ENCODE results near the gene SLFN12.
A peak's percentile ranks its signal among the peaks of the same experiment; 100 is the strongest.
"Not testable (repeated sequence)": the region's sequence is repeated elsewhere in the genome, so short reads cannot be mapped to it uniquely, and the experiment has no call there.

Gene SLFN12

DNA sequence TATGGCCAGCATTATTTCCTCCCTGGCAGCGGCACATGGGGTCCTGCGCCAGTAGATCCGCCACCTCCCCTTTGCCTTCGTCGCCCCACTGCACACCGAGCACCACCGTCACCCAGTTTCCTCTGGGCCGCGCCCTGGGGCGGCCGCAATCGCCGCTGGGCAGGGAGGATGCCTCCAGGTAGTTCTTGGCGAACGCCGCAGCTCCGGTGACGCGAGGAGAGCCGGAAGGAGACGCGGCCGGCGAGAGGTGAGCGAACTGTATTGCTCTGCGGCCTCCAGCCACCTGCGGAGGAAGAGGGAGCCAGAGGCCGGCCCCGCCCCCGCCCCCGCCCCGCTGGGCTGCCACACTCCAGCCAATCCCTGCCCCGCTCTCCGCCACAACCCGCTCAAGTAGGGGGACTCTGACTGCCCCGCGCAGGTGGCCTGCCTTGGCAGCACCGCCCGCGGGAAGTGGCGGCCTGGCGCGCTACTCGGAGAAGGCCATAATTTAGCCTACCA is 28.1 kb upstream of the SLFN12 start:
- no peak for DNase-seq (ENCODE audit: low read depth in 2 of 2)
- TF ChIP-seq CTCF (IDR thresholded peaks at IDR 0.05; ENCODE audit: low read depth, low read length), result no peak
- H3K4me3 ChIP-seq (replicated peaks in 1 of 2; ENCODE audit: low read depth in 2 of 2, low read length in 2 of 2), result no peak overlapping the region

- not testable (repeated sequence) for DNase-seq (ENCODE audit: low read depth in 2 of 2); H3K4me3 ChIP-seq (replicated peaks in 1 of 2; ENCODE audit: low read depth in 2 of 2, low read length in 2 of 2)
These were observed 21.7 kb upstream of the SLFN12 start for GRCh38 chr17:35454035-35454434.

- no peak for TF ChIP-seq CTCF (IDR thresholded peaks at IDR 0.05; ENCODE audit: low read depth, low read length)
- no peak overlapping the region for H3K4me3 ChIP-seq (replicated peaks in 1 of 2; ENCODE audit: low read depth in 2 of 2, low read length in 2 of 2)
- no peak for DNase-seq (ENCODE audit: low read depth in 2 of 2)
These were observed 20.9 kb upstream of the SLFN12 start for GRCh38 chr17:35453171-35453570.

DNA sequence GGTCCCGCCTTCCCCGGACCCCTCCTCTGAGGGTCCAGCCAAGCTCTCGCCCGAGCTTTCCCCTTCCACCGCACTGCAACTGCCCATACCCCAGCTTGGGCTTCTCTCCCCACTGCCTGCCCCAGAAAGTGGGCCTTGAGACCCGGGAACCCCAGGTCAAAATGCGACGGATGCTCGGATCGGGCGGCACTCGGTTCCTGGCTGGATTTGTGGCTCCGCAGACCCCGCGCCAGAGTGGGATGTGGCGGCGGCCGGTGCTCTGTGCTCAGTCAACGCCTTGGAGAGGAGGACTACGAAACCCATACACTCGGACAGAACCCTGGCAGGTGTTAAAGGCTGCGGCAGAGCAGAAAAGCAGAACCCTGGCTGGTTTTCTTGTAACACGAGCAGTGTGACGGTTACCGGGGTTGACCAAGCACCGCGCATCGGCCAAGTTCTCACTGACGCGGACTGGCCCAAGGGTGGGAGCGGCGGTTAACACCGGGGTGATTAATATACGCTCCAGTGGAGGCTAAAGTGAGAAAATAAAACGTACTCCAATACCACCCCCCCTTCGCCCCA is 17.2 kb upstream of the SLFN12 start:
- no peak for TF ChIP-seq CTCF (IDR thresholded peaks at IDR 0.05; ENCODE audit: low read depth, low read length)
- H3K4me3 ChIP-seq (replicated peaks in 1 of 2; ENCODE audit: low read depth in 2 of 2, low read length in 2 of 2), result peak overlapping the region in 1 of 2 donors; percentile 1
- DNase-seq (ENCODE audit: low read depth in 2 of 2), result peak; percentile 3 to 8

- no peak for TF ChIP-seq CTCF (IDR thresholded peaks at IDR 0.05; ENCODE audit: low read depth, low read length)
- no peak for DNase-seq (ENCODE audit: low read depth in 2 of 2)
- H3K4me3 ChIP-seq (replicated peaks in 1 of 2; ENCODE audit: low read depth in 2 of 2, low read length in 2 of 2), result peak overlapping the region; percentile 53 to 55
These were observed 16.6 kb upstream of the SLFN12 start for GRCh38 chr17:35448899-35449227.

- no peak for TF ChIP-seq CTCF (IDR thresholded peaks at IDR 0.05; ENCODE audit: low read depth, low read length)
- H3K4me3 ChIP-seq (replicated peaks in 1 of 2; ENCODE audit: low read depth in 2 of 2, low read length in 2 of 2), result peak within 1 kb of the TSS; percentile 53 to 55
- DNase-seq (ENCODE audit: low read depth in 2 of 2), result peak; percentile 54 to 67
These were observed 16.1 kb upstream of the SLFN12 start, which contains the start of gene SLFN13 for GRCh38 chr17:35448214-35448898. SLFN13 (minus strand) TSS chr17:35448766; CDS start chr17:35445680, 3,086 bp downstream.

DNA sequence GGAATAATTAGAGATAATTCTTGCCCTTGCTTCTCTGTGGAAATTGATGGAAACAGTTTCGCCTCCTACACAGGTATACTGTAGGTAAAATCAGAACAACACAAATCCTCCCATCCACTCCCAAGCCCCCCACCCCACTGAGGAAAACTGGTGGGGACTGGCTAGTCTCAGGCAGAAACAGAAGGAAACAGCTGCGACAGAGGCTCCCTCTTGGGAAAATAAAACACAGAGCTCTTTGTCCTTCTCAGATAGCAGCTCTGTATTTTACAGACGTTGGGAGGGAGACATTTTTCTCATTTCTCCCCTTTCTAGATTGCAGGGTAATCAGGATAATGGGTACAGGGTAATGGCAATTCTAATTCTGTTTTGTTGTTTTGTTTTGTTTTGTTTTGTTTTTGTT is 15.2 kb upstream of the SLFN12 start:
- no peak overlapping the region for H3K4me3 ChIP-seq (replicated peaks in 1 of 2; ENCODE audit: low read depth in 2 of 2, low read length in 2 of 2)
- TF ChIP-seq CTCF (IDR thresholded peaks at IDR 0.05; ENCODE audit: low read depth, low read length), result no peak
- DNase-seq (ENCODE audit: low read depth in 2 of 2), result no peak

Data from cardiac fibroblast (primary cell).